Stimulated activated CD8-positive, alpha-beta memory T cell treated with anti-CD3 and anti-CD28 coated beads, Interleukin-4, amount 100 ng/mL, for 1 hour (primary cell): Measurements from ENCODE around the gene SSR4.

Experiments
- DNase-seq, 2 donors: peaks; one replicate each; pipeline ENCODE4 v3.0.0-alpha.2; 2020; ENCODE audit warnings: low read depth in 2 of 2, low spot score in 1 of 2

The SSR4 gene

DNA sequence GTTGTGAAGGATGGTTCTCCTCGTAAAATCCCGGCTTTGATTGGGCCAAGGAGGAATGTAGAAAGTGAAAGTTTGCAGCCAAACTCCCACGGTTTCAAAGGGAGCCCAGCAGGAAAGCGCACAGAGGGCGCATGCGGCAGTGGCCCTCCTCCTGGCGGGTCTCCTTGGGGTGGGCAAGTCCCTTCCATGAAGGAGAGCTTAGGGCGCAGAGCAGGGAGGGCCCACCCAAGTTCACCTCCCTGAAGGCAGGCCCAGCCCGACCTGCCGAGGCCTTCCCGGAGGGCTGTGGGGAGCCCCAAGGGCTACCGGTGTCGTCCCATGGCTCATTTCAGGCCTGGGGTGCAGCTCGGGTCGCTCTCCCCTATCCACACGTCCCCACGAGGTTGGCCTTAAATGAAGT lies 33.8 kb downstream of the SSR4 start:
- DNase-seq: no peak

- DNase-seq: no peak
Measured at GRCh38 chrX:153828723-153829548, 34.5 kb downstream of the SSR4 start.

DNA sequence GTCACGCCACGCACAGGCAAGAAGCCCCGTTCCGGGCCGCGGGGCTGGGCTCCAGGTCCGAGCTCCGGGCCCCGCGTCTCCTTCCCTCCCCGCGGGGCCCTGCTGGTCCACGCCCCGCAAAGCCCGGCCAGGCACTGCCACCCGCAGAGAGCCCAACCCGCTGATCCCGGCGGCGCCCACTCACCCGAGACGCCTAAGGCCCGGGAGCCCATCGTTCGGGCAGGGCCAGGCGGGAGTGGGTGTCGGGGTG lies 35.0 kb downstream of the SSR4 start:
- no peak for DNase-seq

GRCh38 chrX:153829799-153830639 lies 35.6 kb downstream of the SSR4 start, which contains the start of gene PDZD4:
TSS of gene PDZD4 (minus strand) at chrX:153830544. CDS start at chrX:153830298, 246 bp downstream.
- no peak for DNase-seq

- DNase-seq: no peak
Measured at GRCh38 chrX:153830640-153831428, 36.4 kb downstream of the SSR4 start.

DNA sequence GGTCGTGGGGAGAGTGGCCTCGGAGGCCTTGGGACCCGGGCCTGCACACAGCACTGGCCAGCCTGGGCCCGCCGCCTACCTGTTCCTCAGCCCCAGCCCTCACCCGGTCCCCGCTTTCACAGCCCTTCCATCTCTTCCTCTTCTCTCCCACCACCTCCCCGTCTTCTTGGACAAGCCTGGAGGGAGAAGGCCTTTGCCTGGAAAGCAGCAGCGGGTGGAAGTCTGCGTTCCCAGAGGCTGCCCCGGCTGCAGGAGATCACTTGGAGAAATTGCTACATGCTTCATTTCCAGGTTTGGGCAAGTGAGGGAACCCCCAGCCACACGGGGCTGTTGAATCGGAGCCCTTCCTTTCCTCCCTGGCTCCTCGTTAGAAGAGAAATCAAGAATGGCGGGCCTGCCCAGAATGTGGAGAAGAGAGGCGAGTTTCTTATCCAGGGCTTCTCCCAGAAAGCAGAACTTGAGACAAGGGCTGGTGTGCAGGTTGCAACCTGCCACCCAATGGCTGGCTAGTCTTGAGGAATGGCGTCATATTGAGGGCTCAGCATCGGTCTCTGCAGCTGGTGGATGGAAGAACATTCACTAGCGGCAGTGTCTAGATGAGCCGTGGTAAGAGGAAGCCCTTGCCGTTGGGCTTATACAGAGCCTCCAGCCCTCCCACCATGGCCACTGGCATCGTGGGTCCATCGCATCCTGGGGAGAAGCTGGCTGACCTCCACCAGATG lies 37.1 kb downstream of the SSR4 start:
- DNase-seq: no peak

DNA sequence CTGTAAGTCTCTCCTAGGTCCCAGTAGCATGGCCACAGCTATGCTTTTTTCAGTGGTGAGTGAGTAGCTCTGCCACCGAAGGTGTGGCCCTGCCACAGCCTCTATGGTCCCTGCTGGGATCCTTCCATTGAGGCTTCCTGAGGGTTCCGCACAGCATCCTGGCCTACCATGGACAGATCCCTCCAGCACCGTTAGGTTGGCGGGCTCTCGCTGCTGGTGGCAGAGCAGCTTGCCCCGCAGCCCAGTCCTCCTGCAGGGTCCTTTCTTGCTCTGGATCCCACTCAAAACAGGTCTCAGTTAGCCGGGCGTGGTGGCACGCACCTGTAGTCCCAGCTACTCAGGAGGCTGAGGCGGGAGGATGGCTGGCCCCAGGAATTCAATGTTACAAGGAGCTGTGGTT lies 38.3 kb downstream of the SSR4 start:
- DNase-seq: no peak

DNA sequence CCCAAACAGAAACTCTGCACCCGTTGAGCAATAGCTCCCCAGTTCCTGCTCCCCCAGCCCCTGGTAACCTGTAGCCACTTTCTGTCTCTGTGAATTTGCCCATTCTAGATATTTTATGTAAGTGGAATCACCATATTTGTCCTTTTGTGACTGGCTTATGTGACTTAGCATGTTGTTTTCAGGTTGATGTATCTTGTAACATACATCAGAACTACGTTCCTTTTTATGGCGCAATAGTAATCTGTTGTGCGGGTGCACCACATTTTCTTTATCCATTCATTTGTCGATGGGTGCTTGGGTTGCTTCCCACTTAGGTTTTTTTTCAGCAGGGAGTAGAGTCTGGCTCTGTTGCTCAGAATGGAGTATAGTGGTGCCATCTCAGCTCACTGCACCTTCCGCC lies 42.5 kb downstream of the SSR4 start:
- no peak for DNase-seq

DNA sequence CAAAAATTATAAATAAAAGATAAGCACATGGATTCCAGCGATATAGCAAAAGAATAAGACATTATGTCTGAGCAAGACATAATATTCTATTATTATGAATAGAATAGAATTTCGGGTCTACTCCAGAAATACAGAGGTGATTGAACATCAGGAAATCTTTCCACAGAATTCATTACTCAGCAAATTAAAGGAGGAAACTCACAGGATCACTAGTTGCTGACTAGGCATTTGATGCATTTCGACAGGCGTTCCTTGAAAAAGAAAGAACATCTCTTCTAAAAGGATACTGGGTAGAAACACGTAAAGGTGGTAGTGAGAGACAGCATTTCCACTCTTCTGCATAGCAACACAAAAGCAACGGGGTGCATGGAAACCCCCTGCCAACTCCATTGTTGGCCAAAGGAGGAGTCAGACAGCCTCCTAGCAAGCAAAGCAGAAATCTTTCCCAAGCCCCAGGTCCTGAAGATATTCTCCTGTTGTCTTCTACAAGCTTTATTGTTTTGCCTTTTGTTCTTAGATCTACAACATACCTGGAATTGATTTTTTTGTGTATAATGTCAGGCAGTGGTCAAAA lies 50.1 kb downstream of the SSR4 start:
- no peak for DNase-seq

DNA sequence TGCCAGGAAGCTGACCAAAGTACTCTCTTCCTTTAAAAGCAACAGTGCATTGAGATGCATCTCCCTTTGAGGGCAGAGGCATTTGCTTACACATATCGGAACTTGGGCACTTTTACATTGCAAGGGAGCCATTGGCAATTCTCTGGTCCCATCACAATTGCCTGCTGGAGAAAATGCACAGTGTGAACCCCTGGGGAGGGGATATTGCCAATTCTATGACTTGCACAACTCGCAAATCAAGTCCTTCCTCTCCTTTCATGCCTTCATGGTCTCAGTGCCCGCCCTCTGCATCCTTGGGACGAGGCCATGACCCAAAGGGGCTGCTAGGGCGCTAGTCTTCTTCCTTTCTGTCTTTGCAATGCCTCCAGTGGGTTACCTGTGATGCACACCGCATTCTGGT lies 50.7 kb downstream of the SSR4 start:
- no peak for DNase-seq

- no peak for DNase-seq
Measured at GRCh38 chrX:153845842-153846241, 51.4 kb downstream of the SSR4 start.
